HCT116 (cell line): Measurements from ENCODE around the gene FAM111A. TPM values are rescaled to one million over a fixed set of nuclear protein-coding genes. Genes with fewer than 3 reads are reported as not detected.

ENCODE experiments used
- ATAC-seq: fragments of 200-7000 bp; cut with Tn5 transposase; 2 replicates; pipeline ENCODE4 v1.9.1; 2020; ENCODE audit warnings: mild to moderate bottlenecking, moderate library complexity
- BruUV-seq: library from RNA; stranded (reverse); fragments of 400-500 nt; replicated peaks from 2 replicates; lab custom pipeline; 2021; lab: Mats Ljungman, UMichigan
- CTCF ChIA-PET: fragments of 300-600 bp; sonication (Branson Sonifier 250); formaldehyde crosslinking; loops from one replicate; lab custom pipeline; 2021; ENCODE audit warnings: antibody characterized with exemption; lab: Charles Lee
- POLR2A ChIA-PET: fragments of 300-600, 350-600 bp; sonication (Branson Sonifier 250); formaldehyde crosslinking; loops from one replicate; lab custom pipeline; 2021; ENCODE audit warnings: antibody characterized with exemption; lab: Charles Lee
- RAD21 ChIA-PET, 2 experiments: fragments of 300-600 bp; sonication (Branson Sonifier 250); formaldehyde crosslinking; loops; one replicate each; lab custom pipeline; 2023; ENCODE audit warnings: low total read pairs in 2 of 2; ENCODE audit not compliant: uncharacterized antibody in 2 of 2, unreplicated experiment in 2 of 2, low non-redundant PET in 1 of 2; lab: Charles Lee
- DNase-seq: peaks from one replicate; pipeline ENCODE4 v3.0.0-alpha.2; 2010; ENCODE audit warnings: low read depth, low spot score
- H2AFZ ChIP-seq: fragments of 200-600 bp; shearing (Covaris generic), sonication (generic); 2 replicates; pipeline ENCODE4 v1.6.1; 2017; ENCODE audit warnings: low read depth, mixed run types, mixed read lengths, antibody characterized with exemption, low read length; ENCODE audit not compliant: poor library complexity, severe bottlenecking
- H3K27ac ChIP-seq: 2 replicates; pipeline ENCODE4 v1.5.1; 2012; ENCODE audit warnings: low read depth, low read length
- H3K27me3 ChIP-seq: fragments of 200-600 bp; sonication (generic); 2 replicates; pipeline ENCODE4 v1.6.1; 2016; ENCODE audit warnings: mixed run types, low read length, mixed read lengths; ENCODE audit not compliant: insufficient read depth
- H3K36me3 ChIP-seq, 2 experiments: fragments of 200-500 bp in 1 of 2; fragments of 200-600 bp in 1 of 2; sonication (Bioruptor generic) in 1 of 2; sonication (generic) in 1 of 2; 2 replicates each; pipeline versions ENCODE4 v1.5.1 to v1.6.1; 2014 to 2016; ENCODE audit warnings: low read length in 2 of 2, inconsistent platforms in 1 of 2, mixed read lengths in 1 of 2, mixed run types in 1 of 2; ENCODE audit not compliant: insufficient read depth in 2 of 2, control insufficient read depth in 1 of 2
- H3K4me1 ChIP-seq, 2 experiments: fragments of 200-600 bp in 1 of 2; sonication (generic) in 1 of 2; 2 replicates each; pipeline versions ENCODE4 v1.5.1 to v1.6.1; 2012 to 2017; ENCODE audit warnings: low read length in 2 of 2, inconsistent platforms in 1 of 2, mild to moderate bottlenecking in 1 of 2, mixed read lengths in 1 of 2, mixed run types in 1 of 2, moderate library complexity in 1 of 2; ENCODE audit not compliant: insufficient read depth in 2 of 2, control insufficient read depth in 1 of 2
- H3K4me2 ChIP-seq: fragments of 200-600 bp; sonication (generic); 2 replicates; pipeline ENCODE4 v1.6.1; 2017; ENCODE audit warnings: mixed run types, low read length, mixed read lengths
- H3K4me3 ChIP-seq, 2 experiments: fragments of 200-600 bp in 1 of 2; sonication (generic) in 1 of 2; replicated peaks in 1 of 2; 2 replicates each; pipeline ENCODE4 v1.5.1; 2011 to 2016; ENCODE audit warnings: low read length in 2 of 2, control low read depth in 1 of 2, low read depth in 1 of 2, mild to moderate bottlenecking in 1 of 2, mixed read lengths in 1 of 2, mixed run types in 1 of 2
- H3K79me2 ChIP-seq: fragments of 200-600 bp; sonication (generic); 2 replicates; pipeline ENCODE4 v1.6.1; 2017; ENCODE audit warnings: mild to moderate bottlenecking, mixed run types, low read length, moderate library complexity, mixed read lengths; ENCODE audit not compliant: insufficient read depth
- H3K9ac ChIP-seq: fragments of 200-600 bp; sonication (generic); 2 replicates; pipeline ENCODE4 v1.6.1; 2016; ENCODE audit warnings: low read length, mixed read lengths
- H3K9me2 ChIP-seq: fragments of 200-600 bp; sonication (generic), shearing (Covaris generic); 2 replicates; pipeline ENCODE4 v1.6.1; 2017; ENCODE audit warnings: mixed run types, mild to moderate bottlenecking, moderate library complexity; ENCODE audit not compliant: insufficient read depth
- H3K9me3 ChIP-seq, 2 experiments: fragments of 200-500 bp in 1 of 2; fragments of 200-600 bp in 1 of 2; sonication (Bioruptor generic) in 1 of 2; sonication (generic) in 1 of 2; 2 replicates each; pipeline ENCODE4 v1.6.1; 2014 to 2017; ENCODE audit warnings: low read length in 2 of 2, mixed read lengths in 2 of 2, inconsistent platforms in 1 of 2, low read depth in 1 of 2, mild to moderate bottlenecking in 1 of 2, mixed run types in 1 of 2, moderate library complexity in 1 of 2; ENCODE audit not compliant: control insufficient read depth in 1 of 2, insufficient read depth in 1 of 2
- H4K20me1 ChIP-seq: fragments of 200-600 bp; sonication (generic), shearing (Covaris generic); 2 replicates; pipeline ENCODE4 v1.6.1; 2017; ENCODE audit warnings: mixed run types, mild to moderate bottlenecking, moderate library complexity; ENCODE audit not compliant: insufficient read depth
- CBX3 ChIP-seq: IDR thresholded peaks from 2 replicates; pipeline ENCODE4 v1.6.1; 2012; ENCODE audit warnings: low read depth
- CEBPB ChIP-seq: IDR thresholded peaks from 2 replicates; pipeline ENCODE4 v1.6.1; 2012; ENCODE audit warnings: low read depth
- ELF1 ChIP-seq: IDR thresholded peaks from 2 replicates; pipeline ENCODE4 v1.6.1; 2012; ENCODE audit warnings: low read depth, borderline replicate concordance
- EZH2 ChIP-seq: fragments of 200-600 bp; sonication (generic); IDR thresholded peaks from 2 replicates; pipeline ENCODE4 v1.6.1; 2017; ENCODE audit warnings: antibody characterized with exemption, mixed run types
- EZH2phosphoT487 ChIP-seq: fragments of 200-600 bp; IDR thresholded peaks from 2 replicates; pipeline ENCODE4 v1.6.1; 2018; ENCODE audit warnings: antibody characterized with exemption, borderline replicate concordance
- JUND ChIP-seq: IDR thresholded peaks from 2 replicates; pipeline ENCODE4 v1.6.1; 2012
- MAX ChIP-seq: IDR thresholded peaks from 2 replicates; pipeline ENCODE4 v1.6.1; 2012
- POLR2A ChIP-seq: IDR thresholded peaks from 2 replicates; pipeline ENCODE4 v1.7.0; 2011; ENCODE audit warnings: borderline replicate concordance; ENCODE audit not compliant: insufficient read depth, insufficient read length; ENCODE audit errors: extremely low read depth
- RAD21 ChIP-seq: IDR thresholded peaks from 2 replicates; pipeline ENCODE4 v1.6.1; 2012; ENCODE audit warnings: low read depth, mild to moderate bottlenecking
- REST ChIP-seq: IDR thresholded peaks from 2 replicates; pipeline ENCODE4 v1.6.1; 2012; ENCODE audit warnings: low read depth
- SIN3A ChIP-seq: IDR thresholded peaks from 2 replicates; pipeline ENCODE4 v1.6.1; 2012; ENCODE audit warnings: low read depth
- SP1 ChIP-seq: IDR thresholded peaks from 2 replicates; pipeline ENCODE4 v1.6.1; 2012; ENCODE audit warnings: low read depth
- SRF ChIP-seq: IDR thresholded peaks from 2 replicates; pipeline ENCODE4 v1.6.1; 2012; ENCODE audit warnings: low read depth
- YY1 ChIP-seq: IDR thresholded peaks from 2 replicates; pipeline ENCODE4 v1.6.1; 2011; ENCODE audit warnings: low read length, low read depth, moderate library complexity, mild to moderate bottlenecking; ENCODE audit not compliant: insufficient replicate concordance; ENCODE audit errors: extremely low read depth
- ZFX ChIP-seq: fragments of 450-650 bp; IDR thresholded peaks from 2 replicates; pipeline ENCODE4 v1.6.1; 2017
- ZNF274 ChIP-seq: fragments of 200-500 bp; sonication (Bioruptor generic); IDR thresholded peaks from 2 replicates; pipeline ENCODE4 v1.6.1; 2014; ENCODE audit warnings: mild to moderate bottlenecking, low read depth, low read length, inconsistent platforms
- intact Hi-C: fragments of 100-400 bp; cut with micrococcal nuclease; formaldehyde crosslinking; loops from 2 replicates; pipeline ENCODE4 v1.10.0; 2022
- total RNA-seq: library from RNA; stranded (reverse); gene quantifications from one replicate; pipeline ENCODE4 v1.2.1, GENCODE V29; 2021; ENCODE audit not compliant: unreplicated experiment

FAM111A gene
- total RNA-seq, 1 experiment from 2014 or later = 30.3 TPM

GRCh38 chr11:59199546-59200422 lies 57.1 kb downstream of the FAM111A start:
- no TSS peak for BruUV-seq
- RAD21 ChIA-PET = no interaction called here
- Histone ChIP-seq H3K4me1 (no peaks in the 10 kb centered on the region; a peak in 1 of 4 replicates), H3K36me3 (0 out of 4 replicates have a peak, but pooled peaks cover 2 to 3% of the 10 kb centered on the region in 2 experiments), H2AFZ (no peak overlapping the region), H3K27ac (no peak overlapping the region), H3K4me2 (no peak overlapping the region), H4K20me1 (no peaks in the 10 kb centered on the region)
- POLR2A ChIA-PET = no interaction called here
- CTCF ChIA-PET = interaction anchor here (1.5 to 3.5 kb wide), 2 partner anchors 14 to 28 kb away, joined by 4 to 18 read pairs; partner anchors contain the start of gene DTX4
- no peak for TF ChIP-seq ZNF274
- TF ChIP-seq ZFX = no peak
- TF ChIP-seq, all 23 proteins: peak for 0
- no peaks in the 10 kb centered on the region for H3K9me2 ChIP-seq
- no peak for ATAC-seq
- H3K27me3 ChIP-seq = no peaks in the 10 kb centered on the region
- intact Hi-C loops = no loop called here
- no peaks in the 10 kb centered on the region for H3K79me2 ChIP-seq
- no peaks in the 10 kb centered on the region for H3K9me3 ChIP-seq
- H3K4me3 ChIP-seq = no peak overlapping the region
- no peak for DNase-seq
- H3K9ac ChIP-seq = no peak overlapping the region

- H3K4me2 ChIP-seq = no peak overlapping the region
- no peak overlapping the region for H3K9ac ChIP-seq
- no peak overlapping the region for H3K4me3 ChIP-seq
- POLR2A ChIA-PET = no interaction called here
- no peaks in the 10 kb centered on the region for H3K79me2 ChIP-seq
- H2AFZ ChIP-seq = no peak overlapping the region
- intact Hi-C loops = no loop called here
- no peak overlapping the region for H3K27ac ChIP-seq
- no peaks in the 10 kb centered on the region for H3K9me3 ChIP-seq
- H3K9me2 ChIP-seq = no peaks in the 10 kb centered on the region
- H3K4me1 ChIP-seq = no peaks in the 10 kb centered on the region; a peak in 1 of 4 replicates
- no TSS peak for BruUV-seq
- no peaks in the 10 kb centered on the region for H3K27me3 ChIP-seq
- CTCF ChIA-PET = interaction anchor here (3.5 kb wide), 1 partner anchor 15 kb away, joined by 18 read pairs; no protein-coding TSS in a partner anchor
- RAD21 ChIA-PET = no interaction called here
- DNase-seq (no peak), ATAC-seq (no peak)
- H4K20me1 ChIP-seq = no peaks in the 10 kb centered on the region
- TF ChIP-seq EZH2phosphoT487 = no peak
- no peak for TF ChIP-seq REST
- TF ChIP-seq JUND = no peak
- no peak for TF ChIP-seq MAX
- TF ChIP-seq SRF = no peak
- TF ChIP-seq CBX3 = no peak
- TF ChIP-seq CEBPB = no peak
- TF ChIP-seq POLR2A = no peak
- TF ChIP-seq RAD21 = no peak
- no peak for TF ChIP-seq YY1
- TF ChIP-seq EZH2 = no peak
- no peak for TF ChIP-seq ZFX
- no peak for TF ChIP-seq ELF1
- TF ChIP-seq SP1 = no peak
- TF ChIP-seq ZNF274 = no peak
- TF ChIP-seq SIN3A = no peak
- 0 out of 4 replicates have a peak, but pooled peaks cover 2 to 3% of the 10 kb centered on the region in 2 experiments for H3K36me3 ChIP-seq
These were observed 57.7 kb downstream of the FAM111A start for GRCh38 chr11:59200423-59200746.
